22Rv1 (cell line): Measurements from ENCODE around the gene FHIP2A.

Experiments used
- ZFX ChIP-seq: fragments of 450-650 bp; IDR thresholded peaks from 2 replicates; pipeline ENCODE4 v1.6.1; 2017; ENCODE audit warnings: antibody characterized with exemption, borderline replicate concordance
- TF ChIP-seq, protein P1 (sequence below): fragments of 450-650 bp; IDR thresholded peaks from 2 replicates; pipeline ENCODE4 v1.5.1; 2017; ENCODE audit warnings: mild to moderate bottlenecking

DNA sequence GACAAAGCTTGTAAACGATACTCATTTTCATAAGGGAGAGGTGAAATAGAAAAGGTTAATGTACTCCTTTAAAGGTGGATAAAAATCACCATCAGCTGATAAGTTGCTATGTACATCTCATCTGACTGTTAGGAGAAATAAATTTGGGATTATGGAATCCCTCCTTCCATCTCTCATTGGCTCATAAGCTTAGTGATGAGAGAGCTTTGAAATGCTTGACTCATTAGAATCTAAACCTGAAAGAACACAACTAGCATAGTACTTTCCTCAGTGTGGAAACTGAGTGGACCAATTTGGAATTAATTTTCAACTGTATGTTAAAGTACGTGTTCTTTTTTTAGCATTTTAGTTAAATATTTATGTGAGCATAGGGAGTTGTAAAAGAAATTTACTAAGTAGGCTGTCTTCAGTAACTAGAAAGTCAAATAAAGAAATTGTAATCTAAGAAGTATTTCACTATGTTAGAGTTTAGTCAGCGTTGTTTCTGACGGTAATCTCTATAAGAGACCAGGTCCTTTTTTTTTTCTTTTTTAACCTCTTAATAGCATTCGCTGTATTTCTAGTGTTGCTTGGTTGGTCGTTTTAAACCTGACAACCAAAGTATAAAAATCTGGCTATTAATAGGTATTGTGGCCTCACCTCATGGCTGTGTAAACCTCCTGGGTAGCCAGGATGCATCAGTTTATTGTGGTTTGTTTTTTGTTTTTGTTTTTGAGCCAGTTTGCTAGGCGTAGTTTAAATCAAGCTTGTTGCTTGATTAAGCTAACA, 34.4 kb downstream of the FHIP2A start:
- TF ChIP-seq, protein P1, sequence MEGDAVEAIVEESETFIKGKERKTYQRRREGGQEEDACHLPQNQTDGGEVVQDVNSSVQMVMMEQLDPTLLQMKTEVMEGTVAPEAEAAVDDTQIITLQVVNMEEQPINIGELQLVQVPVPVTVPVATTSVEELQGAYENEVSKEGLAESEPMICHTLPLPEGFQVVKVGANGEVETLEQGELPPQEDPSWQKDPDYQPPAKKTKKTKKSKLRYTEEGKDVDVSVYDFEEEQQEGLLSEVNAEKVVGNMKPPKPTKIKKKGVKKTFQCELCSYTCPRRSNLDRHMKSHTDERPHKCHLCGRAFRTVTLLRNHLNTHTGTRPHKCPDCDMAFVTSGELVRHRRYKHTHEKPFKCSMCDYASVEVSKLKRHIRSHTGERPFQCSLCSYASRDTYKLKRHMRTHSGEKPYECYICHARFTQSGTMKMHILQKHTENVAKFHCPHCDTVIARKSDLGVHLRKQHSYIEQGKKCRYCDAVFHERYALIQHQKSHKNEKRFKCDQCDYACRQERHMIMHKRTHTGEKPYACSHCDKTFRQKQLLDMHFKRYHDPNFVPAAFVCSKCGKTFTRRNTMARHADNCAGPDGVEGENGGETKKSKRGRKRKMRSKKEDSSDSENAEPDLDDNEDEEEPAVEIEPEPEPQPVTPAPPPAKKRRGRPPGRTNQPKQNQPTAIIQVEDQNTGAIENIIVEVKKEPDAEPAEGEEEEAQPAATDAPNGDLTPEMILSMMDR, result no peak
- TF ChIP-seq ZFX, result no peak
